ENCODE data around the gene CTBP2.
A peak's percentile ranks its signal among the peaks of the same experiment; 100 is the strongest.
"Not testable (repeated sequence)": the region's sequence is repeated elsewhere in the genome, so short reads cannot be mapped to it uniquely, and the experiment has no call there.

Gene CTBP2

GRCh38 chr10:125060026-125060425 lies 100.3 kb downstream of the CTBP2 start:
- Histone ChIP-seq H3K9ac (ENCODE audit: low read depth, low read length, poor library complexity) (no peak overlapping the region), H3K9me3 (replicated peaks in 1 of 2; ENCODE audit: control insufficient read depth in 2 of 2, insufficient read depth in 1 of 2, low read depth in 1 of 2, low read length in 2 of 2) (peaks cover 0 to 2% of the 10 kb centered on the region in 2 donors), H2BK15ac (ENCODE audit: low read length) (no peak overlapping the region), H3K4me1 (ENCODE audit: control insufficient read depth in 2 of 2, insufficient read depth in 1 of 2, low read depth in 1 of 2, low read length in 2 of 2) (peaks cover 43 to 52% of the 10 kb centered on the region in 2 donors), H2BK120ac (ENCODE audit: low read depth, low read length) (no peak overlapping the region), H3K4ac (ENCODE audit: low read length) (no peak overlapping the region), H2BK12ac (ENCODE audit: low read length) (no peak overlapping the region), H3K79me1 (ENCODE audit: low read depth, low read length) (peaks cover 13% of the 10 kb centered on the region), H3K18ac (ENCODE audit: low read length) (no peak overlapping the region), H2AK5ac (ENCODE audit: low read depth, low read length) (no peak overlapping the region), H3K27ac (replicated peaks; ENCODE audit: low read length) (no peak overlapping the region), H3K14ac (ENCODE audit: low read length) (no peak overlapping the region), H2BK5ac (ENCODE audit: low read length) (no peak overlapping the region), H3K36me3 (replicated peaks in 1 of 2; ENCODE audit: control insufficient read depth in 2 of 2, insufficient read depth in 2 of 2, low read length in 2 of 2) (peaks cover 2 to 28% of the 10 kb centered on the region in 2 donors), H3K4me2 (ENCODE audit: insufficient read depth, low read length, poor library complexity, severe bottlenecking) (no peak overlapping the region), H2AFZ (ENCODE audit: low read length) (no peak overlapping the region), H4K91ac (ENCODE audit: low read depth, low read length, poor library complexity) (no peak overlapping the region), H3K4me3 (ENCODE audit: low read length in 2 of 2) (no peak overlapping the region), H3K23ac (ENCODE audit: low read depth, low read length, poor library complexity) (no peak overlapping the region), H4K8ac (ENCODE audit: low read depth, low read length) (no peak overlapping the region), H3K27me3 (ENCODE audit: control insufficient read depth in 3 of 3, insufficient read depth in 3 of 3, low read depth in 1 of 3, low read length in 3 of 3) (no peaks in the 10 kb centered on the region)
- no peak for DNase-seq (ENCODE audit: low spot score)
- no CpG with 5 or more reads among the region's 10 CpGs for WGBS, 2 donors (ENCODE audit: extremely low coverage in 2 of 2, insufficient read length in 2 of 2, insufficient replicate concordance in 1 of 2)

- not testable (repeated sequence) for H3K4me3 ChIP-seq (ENCODE audit: low read length in 2 of 2); H3K4ac ChIP-seq (ENCODE audit: low read length); H3K23ac ChIP-seq (ENCODE audit: low read depth, low read length, poor library complexity); H2BK12ac ChIP-seq (ENCODE audit: low read length); DNase-seq (ENCODE audit: low spot score); H2BK5ac ChIP-seq (ENCODE audit: low read length); H2BK120ac ChIP-seq (ENCODE audit: low read depth, low read length); H3K27me3 ChIP-seq (ENCODE audit: control insufficient read depth in 3 of 3, insufficient read depth in 3 of 3, low read depth in 1 of 3, low read length in 3 of 3); H3K9me3 ChIP-seq (replicated peaks in 1 of 2; ENCODE audit: control insufficient read depth in 2 of 2, insufficient read depth in 1 of 2, low read depth in 1 of 2, low read length in 2 of 2); H2AK5ac ChIP-seq (ENCODE audit: low read depth, low read length); H3K14ac ChIP-seq (ENCODE audit: low read length); H3K9ac ChIP-seq (ENCODE audit: low read depth, low read length, poor library complexity); H2AFZ ChIP-seq (ENCODE audit: low read length); H4K8ac ChIP-seq (ENCODE audit: low read depth, low read length); H3K27ac ChIP-seq (replicated peaks; ENCODE audit: low read length); H2BK15ac ChIP-seq (ENCODE audit: low read length); H3K18ac ChIP-seq (ENCODE audit: low read length); H3K4me2 ChIP-seq (ENCODE audit: insufficient read depth, low read length, poor library complexity, severe bottlenecking); H4K91ac ChIP-seq (ENCODE audit: low read depth, low read length, poor library complexity)
- Histone ChIP-seq H3K36me3 (replicated peaks in 1 of 2; ENCODE audit: control insufficient read depth in 2 of 2, insufficient read depth in 2 of 2, low read length in 2 of 2) (peaks cover 2 to 25% of the 10 kb centered on the region in 2 donors), H3K79me1 (ENCODE audit: low read depth, low read length) (peaks cover 17% of the 10 kb centered on the region), H3K4me1 (ENCODE audit: control insufficient read depth in 2 of 2, insufficient read depth in 1 of 2, low read depth in 1 of 2, low read length in 2 of 2) (peaks cover 44 to 49% of the 10 kb centered on the region in 2 donors)
- WGBS, 2 donors (ENCODE audit: extremely low coverage in 2 of 2, insufficient read length in 2 of 2, insufficient replicate concordance in 1 of 2): no CpG with 5 or more reads among the region's 8 CpGs
Observed at GRCh38 chr10:125059348-125059747, 101.0 kb downstream of the CTBP2 start.

- no CpG with 5 or more reads among the region's 20 CpGs for WGBS, 2 donors (ENCODE audit: extremely low coverage in 2 of 2, insufficient read length in 2 of 2, insufficient replicate concordance in 1 of 2)
- Histone ChIP-seq H3K27me3 (ENCODE audit: control insufficient read depth in 3 of 3, insufficient read depth in 3 of 3, low read depth in 1 of 3, low read length in 3 of 3) (no peaks in the 10 kb centered on the region), H3K36me3 (replicated peaks in 1 of 2; ENCODE audit: control insufficient read depth in 2 of 2, insufficient read depth in 2 of 2, low read length in 2 of 2) (peaks cover 2 to 19% of the 10 kb centered on the region in 2 donors), H3K18ac (ENCODE audit: low read length) (peak overlapping the region; percentile 78), H3K4me3 (ENCODE audit: low read length in 2 of 2) (no peak overlapping the region), H3K79me1 (ENCODE audit: low read depth, low read length) (peaks cover 18% of the 10 kb centered on the region), H2BK120ac (ENCODE audit: low read depth, low read length) (no peak overlapping the region), H3K14ac (ENCODE audit: low read length) (no peak overlapping the region), H3K23ac (ENCODE audit: low read depth, low read length, poor library complexity) (no peak overlapping the region), H2BK12ac (ENCODE audit: low read length) (no peak overlapping the region), H4K91ac (ENCODE audit: low read depth, low read length, poor library complexity) (no peak overlapping the region), H2AFZ (ENCODE audit: low read length) (peak overlapping the region; percentile 7), H3K9ac (ENCODE audit: low read depth, low read length, poor library complexity) (no peak overlapping the region), H3K4me2 (ENCODE audit: insufficient read depth, low read length, poor library complexity, severe bottlenecking) (peak overlapping the region; percentile 56), H3K27ac (replicated peaks; ENCODE audit: low read length) (peak overlapping the region; percentile 71), H2AK5ac (ENCODE audit: low read depth, low read length) (no peak overlapping the region), H4K8ac (ENCODE audit: low read depth, low read length) (no peak overlapping the region), H2BK15ac (ENCODE audit: low read length) (no peak overlapping the region), H3K9me3 (replicated peaks in 1 of 2; ENCODE audit: control insufficient read depth in 2 of 2, insufficient read depth in 1 of 2, low read depth in 1 of 2, low read length in 2 of 2) (peaks cover 3 to 14% of the 10 kb centered on the region in 2 donors), H3K4ac (ENCODE audit: low read length) (no peak overlapping the region), H3K4me1 (ENCODE audit: control insufficient read depth in 2 of 2, insufficient read depth in 1 of 2, low read depth in 1 of 2, low read length in 2 of 2) (peaks cover 44 to 48% of the 10 kb centered on the region in 2 donors), H2BK5ac (ENCODE audit: low read length) (no peak overlapping the region)
- DNase-seq (ENCODE audit: low spot score): peak; percentile 96
Observed at GRCh38 chr10:125057158-125058001, 103.0 kb downstream of the CTBP2 start.
